ENCODE data around the gene COL5A1.
"Not testable (repeated sequence)": the region's sequence is repeated elsewhere in the genome, so short reads cannot be mapped to it uniquely, and the experiment has no call there.

Gene COL5A1

DNA sequence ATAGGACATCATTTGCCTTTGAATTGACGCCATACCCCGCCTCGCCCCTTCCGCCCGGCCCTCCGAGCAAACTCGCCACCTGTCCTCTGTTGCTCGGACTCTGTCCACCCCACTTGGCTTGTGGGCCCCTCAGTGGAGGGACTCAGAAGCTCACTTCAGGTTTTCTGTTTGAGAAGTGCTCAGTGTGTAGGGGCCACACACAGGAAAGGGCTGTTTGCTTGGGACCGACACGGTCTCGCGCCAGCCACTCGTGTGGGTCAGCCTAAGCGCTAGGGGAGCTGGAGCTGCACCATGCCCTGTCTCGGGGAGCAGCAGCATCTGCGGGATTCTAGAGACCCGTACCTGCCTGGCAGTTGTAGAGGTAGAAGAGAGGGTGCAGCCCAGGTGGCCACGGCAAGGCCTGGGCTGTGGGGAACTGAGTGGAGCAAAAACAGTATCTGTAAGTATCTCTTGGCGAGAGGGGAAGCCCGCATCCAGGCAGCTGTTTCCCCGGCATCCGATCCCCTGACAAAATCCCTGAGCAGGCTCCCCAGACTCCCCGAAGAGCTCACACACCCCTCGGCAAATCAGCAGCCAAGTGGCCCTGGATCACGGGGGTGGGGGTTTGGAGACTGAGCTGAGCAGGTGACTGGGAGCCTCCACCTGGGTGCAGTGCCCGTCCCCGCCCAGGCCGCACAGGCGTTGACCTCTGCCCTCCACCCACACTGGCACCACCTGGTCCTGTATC, 52.2 kb downstream of the COL5A1 start:
- DNase-seq (ENCODE audit: low read depth in 1 of 2, low spot score in 1 of 2) = no peak
- in situ Hi-C loops (cut with HindIII; ENCODE audit: low pct_unique_long_range_greater_than_20kb, low sequenced_read_pairs) = no loop called here
- TF ChIP-seq JUND (IDR thresholded peaks at IDR 0.05; ENCODE audit: low read depth) = no peak

DNA sequence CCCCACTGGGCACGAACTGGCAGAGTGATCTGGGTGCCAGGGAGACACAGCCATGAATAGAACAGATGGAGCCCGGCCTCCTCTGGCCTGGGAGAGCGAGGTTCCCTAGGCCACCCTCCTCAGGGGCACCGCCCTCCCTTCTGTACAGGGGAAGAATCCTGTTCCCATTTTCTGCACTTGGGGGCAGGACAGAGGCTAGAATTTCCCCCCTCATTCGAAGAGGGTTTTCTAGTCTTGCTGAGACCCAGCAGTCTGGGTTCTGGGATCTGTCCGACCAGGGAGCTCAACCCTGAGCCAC, 52.7 kb downstream of the COL5A1 start:
- no peak for DNase-seq (ENCODE audit: low read depth in 1 of 2, low spot score in 1 of 2)
- in situ Hi-C loops (cut with HindIII; ENCODE audit: low pct_unique_long_range_greater_than_20kb, low sequenced_read_pairs) = no loop called here

GRCh38 chr9:134694714-134695113, 53.1 kb downstream of the COL5A1 start:
- in situ Hi-C loops (cut with HindIII; ENCODE audit: low pct_unique_long_range_greater_than_20kb, low sequenced_read_pairs) = no loop called here
- TF ChIP-seq JUND (IDR thresholded peaks at IDR 0.05; ENCODE audit: low read depth) = no peak

More for the DNA sequence above, 52.7 kb downstream of the COL5A1 start:
- TF ChIP-seq JUND (IDR thresholded peaks at IDR 0.05; ENCODE audit: low read depth) = no peak

DNA sequence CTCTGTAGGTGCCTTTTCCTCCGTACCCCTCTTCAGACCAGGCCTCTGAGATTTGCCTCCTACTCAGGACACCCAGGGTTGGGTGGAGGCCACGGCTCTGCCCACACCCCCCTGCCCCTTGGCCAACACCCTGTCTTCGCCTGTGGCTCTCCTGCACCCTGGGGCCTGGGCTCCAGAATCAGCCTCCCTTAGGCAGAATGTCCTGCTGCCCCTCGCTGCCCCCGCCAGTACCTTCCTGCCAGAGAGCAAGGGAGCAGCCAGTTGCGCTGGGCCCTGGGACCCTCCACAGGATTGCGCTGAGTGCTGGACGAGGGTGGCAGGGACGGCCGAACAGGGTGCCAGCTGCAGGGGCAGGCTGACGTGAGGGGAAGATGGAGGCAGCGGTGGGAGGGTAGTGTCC, 53.5 kb downstream of the COL5A1 start:
- in situ Hi-C loops (cut with HindIII; ENCODE audit: low pct_unique_long_range_greater_than_20kb, low sequenced_read_pairs) = no loop called here
- DNase-seq (ENCODE audit: low read depth in 1 of 2, low spot score in 1 of 2) = no peak
- no peak for TF ChIP-seq JUND (IDR thresholded peaks at IDR 0.05; ENCODE audit: low read depth)

More at GRCh38 chr9:134694714-134695113, 53.1 kb downstream of the COL5A1 start:
- no peak for DNase-seq (ENCODE audit: low read depth in 1 of 2, low spot score in 1 of 2)

DNA sequence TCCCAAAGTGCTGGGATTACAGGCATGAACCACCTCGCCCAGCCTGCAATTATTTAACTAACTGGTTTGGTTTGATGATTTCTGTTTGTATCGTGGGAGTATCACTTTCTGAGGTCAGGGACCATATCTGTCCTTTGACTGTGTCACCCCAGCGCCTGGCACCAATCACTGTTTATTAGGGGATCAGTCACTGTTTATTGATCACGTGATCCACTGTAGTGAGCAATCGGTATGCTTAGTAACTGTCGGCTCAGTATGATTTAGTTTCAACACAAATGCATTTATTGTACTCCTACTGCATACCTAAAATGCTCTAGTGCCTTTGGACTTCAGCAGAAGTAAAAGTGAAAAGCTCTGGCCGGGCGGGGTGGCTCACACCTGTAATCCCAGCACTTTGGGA, 54.8 kb downstream of the COL5A1 start:
- no peak for DNase-seq (ENCODE audit: low read depth in 1 of 2, low spot score in 1 of 2)
- in situ Hi-C loops (cut with HindIII; ENCODE audit: low pct_unique_long_range_greater_than_20kb, low sequenced_read_pairs) = no loop called here
- no peak for TF ChIP-seq JUND (IDR thresholded peaks at IDR 0.05; ENCODE audit: low read depth)

DNA sequence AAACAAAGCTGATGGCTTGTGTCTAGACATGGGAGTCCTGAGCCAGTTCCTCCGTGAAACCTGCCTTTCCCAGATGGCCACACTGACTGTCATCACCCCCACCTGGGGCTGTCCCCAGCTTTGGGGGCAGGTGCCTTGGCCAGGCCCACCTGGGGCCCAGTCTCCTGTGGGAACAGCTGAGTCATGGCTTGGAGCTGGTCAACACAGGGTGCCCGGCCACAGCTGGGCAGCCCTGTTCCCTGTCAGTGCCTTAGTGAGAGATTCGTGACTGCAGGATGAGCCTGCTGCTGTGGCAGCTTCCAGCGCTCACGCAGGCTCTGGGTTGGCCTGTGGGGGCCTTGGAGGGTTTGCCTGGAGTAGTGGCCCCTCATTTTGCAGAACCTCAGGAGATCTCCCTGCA, 56.5 kb downstream of the COL5A1 start:
- TF ChIP-seq JUND (IDR thresholded peaks at IDR 0.05; ENCODE audit: low read depth) = no peak
- no peak for DNase-seq (ENCODE audit: low read depth in 1 of 2, low spot score in 1 of 2)
- in situ Hi-C loops (cut with HindIII; ENCODE audit: low pct_unique_long_range_greater_than_20kb, low sequenced_read_pairs) = no loop called here

- no peak for TF ChIP-seq JUND (IDR thresholded peaks at IDR 0.05; ENCODE audit: low read depth)
- in situ Hi-C loops (cut with HindIII; ENCODE audit: low pct_unique_long_range_greater_than_20kb, low sequenced_read_pairs) = no loop called here
- DNase-seq (ENCODE audit: low read depth in 1 of 2, low spot score in 1 of 2) = peak; percentile 76 to 94
Measured at GRCh38 chr9:134698587-134699342, 57.2 kb downstream of the COL5A1 start.

GRCh38 chr9:134699343-134699740, 57.7 kb downstream of the COL5A1 start:
- in situ Hi-C loops (cut with HindIII; ENCODE audit: low pct_unique_long_range_greater_than_20kb, low sequenced_read_pairs) = no loop called here
- no peak for DNase-seq (ENCODE audit: low read depth in 1 of 2, low spot score in 1 of 2)
- no peak for TF ChIP-seq JUND (IDR thresholded peaks at IDR 0.05; ENCODE audit: low read depth)

DNA sequence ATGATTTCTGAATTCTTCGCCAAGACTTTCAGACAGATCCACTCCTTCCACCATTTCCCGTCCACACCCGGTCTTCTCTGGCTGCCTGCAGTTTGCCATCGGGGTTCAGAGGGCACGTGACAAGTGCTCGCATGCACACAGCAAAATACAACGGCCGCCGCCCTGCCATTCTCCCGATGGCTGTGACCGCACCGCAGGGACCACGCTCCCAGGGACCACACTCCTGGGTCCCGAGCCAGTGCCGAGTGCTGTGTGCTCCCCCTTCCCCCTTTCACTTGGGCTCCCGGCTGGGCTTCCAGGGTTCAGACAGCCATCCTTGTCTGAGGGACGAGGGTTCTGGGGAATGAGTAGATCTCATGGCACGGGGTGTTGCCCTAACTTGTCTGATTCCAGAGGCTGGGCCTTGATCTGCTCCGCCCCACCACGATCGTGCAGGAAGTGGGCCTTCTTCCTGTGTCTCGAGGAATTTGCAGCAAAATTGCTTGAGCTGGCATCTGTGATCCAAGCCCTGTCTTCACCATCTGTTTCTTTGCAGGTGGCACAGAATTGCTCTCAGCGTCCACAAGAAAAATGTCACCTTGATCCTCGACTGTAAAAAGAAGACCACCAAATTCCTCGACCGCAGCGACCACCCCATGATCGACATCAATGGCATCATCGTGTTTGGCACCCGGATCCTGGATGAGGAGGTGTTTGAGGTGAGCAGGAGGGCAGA, 59.2 kb downstream of the COL5A1 start:
- in situ Hi-C loops (cut with HindIII; ENCODE audit: low pct_unique_long_range_greater_than_20kb, low sequenced_read_pairs) = no loop called here
- TF ChIP-seq JUND (IDR thresholded peaks at IDR 0.05; ENCODE audit: low read depth) = no peak
- DNase-seq (ENCODE audit: low read depth in 1 of 2, low spot score in 1 of 2) = no peak

GRCh38 chr9:134701581-134702259, 60.1 kb downstream of the COL5A1 start:
- no peak for TF ChIP-seq JUND (IDR thresholded peaks at IDR 0.05; ENCODE audit: low read depth)
- in situ Hi-C loops (cut with HindIII; ENCODE audit: low pct_unique_long_range_greater_than_20kb, low sequenced_read_pairs) = no loop called here
- DNase-seq (ENCODE audit: low read depth in 1 of 2, low spot score in 1 of 2) = no peak

DNA sequence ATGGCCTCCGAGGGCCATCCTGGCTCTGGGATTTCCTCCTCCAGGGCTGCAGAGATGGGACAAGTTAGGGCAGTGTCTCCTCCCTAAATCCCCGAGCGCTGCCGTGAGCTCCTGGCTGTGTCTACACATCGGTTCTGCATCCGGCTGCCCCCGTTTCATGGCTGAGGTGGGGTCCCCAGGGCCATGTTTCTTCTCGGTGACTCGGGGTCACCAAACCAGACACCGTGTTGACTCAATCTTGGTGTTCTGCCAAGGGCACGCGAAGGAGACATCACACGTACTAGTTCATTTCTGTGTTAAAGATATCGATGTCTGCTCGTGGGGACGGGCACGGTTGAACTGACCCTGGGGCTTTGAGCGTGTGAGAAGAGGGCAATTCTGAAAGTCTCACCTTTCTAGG, 60.7 kb downstream of the COL5A1 start:
- in situ Hi-C loops (cut with HindIII; ENCODE audit: low pct_unique_long_range_greater_than_20kb, low sequenced_read_pairs) = no loop called here
- no peak for TF ChIP-seq JUND (IDR thresholded peaks at IDR 0.05; ENCODE audit: low read depth)
- DNase-seq (ENCODE audit: low read depth in 1 of 2, low spot score in 1 of 2) = no peak

DNA sequence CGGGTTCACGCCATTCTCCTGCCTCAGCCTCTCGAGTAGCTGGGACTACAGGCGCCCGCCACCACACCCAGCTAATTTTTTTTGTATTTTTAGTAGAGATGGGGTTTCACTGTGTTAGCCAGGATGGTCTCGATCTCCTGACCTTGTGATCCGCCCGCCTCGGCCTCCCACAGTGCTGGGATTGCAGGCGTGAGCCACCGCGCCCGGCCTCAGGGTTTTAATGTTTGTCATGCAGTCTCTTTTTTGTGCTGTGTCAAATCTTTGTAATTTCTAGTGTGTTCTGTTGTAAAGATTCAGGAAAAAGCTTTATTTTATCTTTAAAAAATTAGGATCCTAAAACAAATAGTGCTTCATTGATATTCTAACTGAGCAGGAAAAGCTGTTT, 62.1 kb downstream of the COL5A1 start:
- DNase-seq (ENCODE audit: low read depth in 1 of 2, low spot score in 1 of 2); in situ Hi-C loops (cut with HindIII; ENCODE audit: low pct_unique_long_range_greater_than_20kb, low sequenced_read_pairs): not testable (repeated sequence)

DNA sequence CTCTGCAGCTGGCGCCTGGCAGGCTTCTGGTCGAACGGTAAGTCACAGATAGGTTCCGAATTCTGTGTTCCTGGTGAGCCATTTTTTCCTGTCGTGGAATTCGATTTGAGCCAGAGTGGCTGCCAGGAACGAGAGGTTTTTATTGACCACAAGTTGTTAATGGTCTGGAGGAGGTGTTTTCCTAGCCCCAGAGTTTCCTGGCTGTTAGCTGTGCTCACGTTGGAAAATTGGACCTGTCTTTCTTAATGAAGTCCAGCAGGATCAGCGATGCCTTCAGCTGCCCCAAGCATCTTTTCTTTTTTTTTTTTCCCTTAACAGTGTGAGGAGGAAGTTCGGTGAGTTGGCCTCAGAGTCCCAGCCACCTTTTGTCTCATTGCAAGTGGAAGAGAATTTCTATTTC, 62.9 kb downstream of the COL5A1 start:
- in situ Hi-C loops (cut with HindIII; ENCODE audit: low pct_unique_long_range_greater_than_20kb, low sequenced_read_pairs) = no loop called here
- TF ChIP-seq JUND (IDR thresholded peaks at IDR 0.05; ENCODE audit: low read depth) = no peak
- no peak for DNase-seq (ENCODE audit: low read depth in 1 of 2, low spot score in 1 of 2)

All from T47D (cell line).